ENCODE results near the gene FAM50A. TPM values are rescaled to one million over a fixed set of nuclear protein-coding genes. Genes with fewer than 3 reads are reported as not detected.

The FAM50A gene
- total RNA-seq, 2 donors from 2014 or later, result 49.3 to 71.4 TPM

- H3K9me3 Mint-ChIP-seq, result no peaks in the 10 kb centered on the region
- no peaks in the 10 kb centered on the region for H3K27me3 Mint-ChIP-seq
- H3K27ac Mint-ChIP-seq, result no peak overlapping the region
- H3K4me1 Mint-ChIP-seq, result no peaks in the 10 kb centered on the region
- ATAC-seq (replicated peaks), result no peak
- H3K4me3 Mint-ChIP-seq, result peak overlapping the region; percentile 37
- peaks cover 72% of the 10 kb centered on the region for H3K36me3 Mint-ChIP-seq (ENCODE audit: low read depth)
Observed at GRCh38 chrX:154441564-154441963, 2.4 kb upstream of the FAM50A start.

GRCh38 chrX:154441984-154442707 lies 1.8 kb upstream of the FAM50A start:
- H3K36me3 Mint-ChIP-seq (ENCODE audit: low read depth), result peaks cover 75% of the 10 kb centered on the region
- H3K9me3 Mint-ChIP-seq, result no peaks in the 10 kb centered on the region
- no peak overlapping the region for H3K27ac Mint-ChIP-seq
- ATAC-seq (replicated peaks), result no peak
- no peaks in the 10 kb centered on the region for H3K4me1 Mint-ChIP-seq
- H3K27me3 Mint-ChIP-seq, result no peaks in the 10 kb centered on the region
- H3K4me3 Mint-ChIP-seq, result peak overlapping the region; percentile 37

GRCh38 chrX:154443479-154443910 lies 446 bp upstream of the FAM50A start:
- Mint-ChIP-seq H3K4me3 (peak overlapping the region; percentile 62), H3K27ac (peak overlapping the region; percentile 25), H3K4me1 (no peaks in the 10 kb centered on the region), H3K36me3 (ENCODE audit: low read depth) (peaks cover 74% of the 10 kb centered on the region), H3K27me3 (no peaks in the 10 kb centered on the region), H3K9me3 (no peaks in the 10 kb centered on the region)
- ATAC-seq (replicated peaks), result peak; percentile 17

DNA sequence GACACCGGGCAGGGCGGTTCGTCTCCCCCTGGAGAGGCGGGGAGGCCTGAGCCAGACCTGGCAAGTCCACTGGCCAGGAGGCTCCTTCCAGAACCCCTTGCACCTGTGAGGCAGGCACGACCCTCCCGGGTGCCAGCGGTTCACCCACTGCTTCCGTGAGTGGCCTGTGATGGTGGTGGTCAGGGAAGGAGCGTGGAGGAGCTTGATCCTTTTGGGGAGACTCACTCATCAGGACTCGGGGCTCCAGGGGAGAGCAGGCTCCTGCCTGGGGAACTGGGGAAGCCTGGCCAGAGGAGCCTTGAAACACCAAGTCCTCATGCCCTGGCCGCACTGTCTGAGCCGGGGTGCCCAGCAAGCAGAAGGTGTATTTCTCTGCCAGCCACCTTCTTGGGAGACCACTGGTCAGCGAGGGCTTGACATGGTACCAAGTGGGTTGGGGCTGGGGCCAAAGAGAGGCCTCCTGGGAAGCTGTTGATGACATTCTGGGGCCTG lies 860 bp downstream of the FAM50A start:
- Mint-ChIP-seq H3K27ac (no peak overlapping the region), H3K27me3 (no peaks in the 10 kb centered on the region), H3K4me1 (no peaks in the 10 kb centered on the region), H3K4me3 (peak overlapping the region; percentile 32), H3K36me3 (ENCODE audit: low read depth) (peaks cover 63% of the 10 kb centered on the region), H3K9me3 (no peaks in the 10 kb centered on the region)
- ATAC-seq (replicated peaks), result no peak

DNA sequence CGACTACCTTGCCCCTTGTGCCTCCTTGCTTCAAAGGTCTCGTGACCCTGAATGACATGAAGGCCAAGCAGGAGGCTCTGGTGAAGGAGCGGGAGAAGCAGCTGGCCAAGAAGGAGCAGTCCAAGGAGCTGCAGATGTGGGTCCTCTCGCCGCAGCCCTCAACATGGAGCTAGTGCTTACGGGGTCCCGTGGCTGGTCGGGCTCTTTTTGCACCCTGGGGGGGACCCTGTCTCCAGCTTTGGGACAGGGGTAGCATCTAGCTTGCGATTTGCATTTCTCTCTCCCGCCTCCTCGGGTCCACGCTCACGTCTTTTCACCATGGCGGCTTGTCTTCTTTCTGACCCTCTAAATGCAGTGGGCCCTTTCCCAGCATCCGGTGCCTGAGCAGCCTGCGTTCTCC lies 1.8 kb downstream of the FAM50A start:
- no peak overlapping the region for H3K27ac Mint-ChIP-seq
- H3K9me3 Mint-ChIP-seq, result no peaks in the 10 kb centered on the region
- H3K4me1 Mint-ChIP-seq, result no peaks in the 10 kb centered on the region
- H3K36me3 Mint-ChIP-seq (ENCODE audit: low read depth), result peaks cover 63% of the 10 kb centered on the region
- no peaks in the 10 kb centered on the region for H3K27me3 Mint-ChIP-seq
- H3K4me3 Mint-ChIP-seq, result peak overlapping the region; percentile 21
- no peak for ATAC-seq (replicated peaks)

DNA sequence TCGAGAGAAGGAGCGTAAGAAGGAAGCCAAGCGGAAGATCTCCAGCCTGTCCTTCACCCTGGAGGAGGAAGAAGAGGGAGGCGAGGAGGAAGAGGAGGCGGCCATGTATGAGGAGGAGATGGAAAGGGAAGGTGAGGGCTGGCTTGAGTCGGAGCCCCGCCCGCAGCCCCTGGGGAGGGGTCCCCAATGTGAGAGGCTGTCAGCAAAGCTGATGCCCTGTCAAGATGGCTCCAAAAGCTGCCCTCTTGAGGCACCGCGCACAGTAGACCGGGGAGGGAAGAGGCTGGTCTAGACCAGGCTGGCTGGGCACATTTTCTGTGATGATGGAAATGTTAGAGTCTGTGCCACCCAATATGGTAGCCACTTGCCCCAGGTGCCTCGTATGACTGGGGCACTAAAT lies 2.5 kb downstream of the FAM50A start:
- ATAC-seq (replicated peaks), result no peak
- H3K36me3 Mint-ChIP-seq (ENCODE audit: low read depth), result peaks cover 58% of the 10 kb centered on the region
- no peaks in the 10 kb centered on the region for H3K4me1 Mint-ChIP-seq
- H3K9me3 Mint-ChIP-seq, result no peaks in the 10 kb centered on the region
- H3K27me3 Mint-ChIP-seq, result no peaks in the 10 kb centered on the region
- no peak overlapping the region for H3K27ac Mint-ChIP-seq
- peak overlapping the region; percentile 21 for H3K4me3 Mint-ChIP-seq

DNA sequence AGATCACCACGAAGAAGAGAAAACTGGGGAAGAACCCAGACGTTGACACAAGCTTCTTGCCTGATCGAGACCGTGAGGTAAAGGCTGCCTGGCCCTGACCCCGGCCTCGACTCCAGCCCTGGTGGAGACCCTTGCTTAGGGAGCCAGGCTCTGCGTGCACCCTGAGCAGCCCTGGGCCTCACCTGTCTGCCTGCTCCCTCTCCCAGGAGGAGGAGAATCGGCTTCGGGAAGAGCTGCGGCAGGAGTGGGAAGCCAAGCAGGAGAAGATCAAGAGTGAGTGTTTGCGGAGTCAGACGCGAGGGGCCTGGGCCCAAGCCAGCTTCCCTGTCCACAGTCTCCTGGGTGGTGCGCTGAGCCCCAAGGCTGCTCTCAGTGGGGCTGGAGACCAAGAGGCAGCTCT lies 4.5 kb downstream of the FAM50A start:
- peaks cover 42% of the 10 kb centered on the region for H3K36me3 Mint-ChIP-seq (ENCODE audit: low read depth)
- ATAC-seq (replicated peaks), result no peak
- H3K27ac Mint-ChIP-seq, result no peak overlapping the region
- no peaks in the 10 kb centered on the region for H3K27me3 Mint-ChIP-seq
- no peak overlapping the region for H3K4me3 Mint-ChIP-seq
- no peaks in the 10 kb centered on the region for H3K4me1 Mint-ChIP-seq
- H3K9me3 Mint-ChIP-seq, result no peaks in the 10 kb centered on the region

GRCh38 chrX:154449618-154450017 lies 5.7 kb downstream of the FAM50A start:
- Mint-ChIP-seq H3K4me1 (no peaks in the 10 kb centered on the region), H3K36me3 (ENCODE audit: low read depth) (peaks cover 41% of the 10 kb centered on the region), H3K27ac (no peak overlapping the region), H3K27me3 (no peaks in the 10 kb centered on the region), H3K4me3 (no peak overlapping the region), H3K9me3 (no peaks in the 10 kb centered on the region)
- ATAC-seq (replicated peaks), result no peak

- Mint-ChIP-seq H3K9me3 (no peaks in the 10 kb centered on the region), H3K27me3 (no peaks in the 10 kb centered on the region), H3K4me1 (no peaks in the 10 kb centered on the region), H3K4me3 (no peak overlapping the region), H3K36me3 (ENCODE audit: low read depth) (peaks cover 41% of the 10 kb centered on the region), H3K27ac (no peak overlapping the region)
- ATAC-seq (replicated peaks), result no peak
Observed at GRCh38 chrX:154450312-154450711, 6.4 kb downstream of the FAM50A start.

- no peaks in the 10 kb centered on the region for H3K9me3 Mint-ChIP-seq
- peaks cover 29% of the 10 kb centered on the region for H3K36me3 Mint-ChIP-seq (ENCODE audit: low read depth)
- no peak for ATAC-seq (replicated peaks)
- no peaks in the 10 kb centered on the region for H3K27me3 Mint-ChIP-seq
- H3K27ac Mint-ChIP-seq, result no peak overlapping the region
- H3K4me1 Mint-ChIP-seq, result no peaks in the 10 kb centered on the region
- H3K4me3 Mint-ChIP-seq, result no peak overlapping the region
Observed at GRCh38 chrX:154452823-154453222, 8.9 kb downstream of the FAM50A start.

DNA sequence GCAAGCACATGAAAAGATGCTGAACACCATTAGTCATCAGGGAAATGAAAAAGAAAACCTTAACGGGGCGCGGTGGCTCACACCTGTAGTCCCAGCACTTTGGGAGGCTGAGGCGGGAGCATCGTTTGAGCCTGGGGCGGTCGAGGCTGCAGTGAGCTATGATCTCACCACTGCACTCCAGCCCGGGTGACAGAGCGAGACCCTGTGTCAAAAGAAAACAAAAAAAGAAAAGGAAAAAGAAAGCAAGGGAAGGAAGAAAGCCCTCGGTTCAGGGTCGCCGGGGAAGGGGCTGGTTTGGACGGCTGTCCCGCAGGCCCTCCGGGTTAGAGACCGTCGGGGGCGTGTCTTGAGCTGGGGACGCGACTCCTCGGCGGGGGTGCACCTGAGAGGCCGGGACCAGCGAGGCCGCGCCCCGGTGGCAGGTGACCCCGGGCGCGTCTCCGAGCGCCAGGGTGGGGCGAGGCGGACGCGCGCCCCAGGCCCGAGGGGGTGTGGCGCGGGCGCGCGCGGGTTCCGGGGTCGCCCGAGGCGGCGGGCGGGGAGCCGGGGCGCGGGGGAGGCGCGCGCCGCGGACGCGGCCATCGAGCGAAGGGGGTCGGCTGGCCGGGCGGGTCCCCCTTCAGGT lies 13.7 kb downstream of the FAM50A start:
- Mint-ChIP-seq H3K4me3 (peak overlapping the region; percentile 94), H3K27me3 (no peaks in the 10 kb centered on the region), H3K27ac (peak overlapping the region; percentile 92), H3K4me1 (no peaks in the 10 kb centered on the region), H3K9me3 (no peaks in the 10 kb centered on the region), H3K36me3 (ENCODE audit: low read depth) (peaks cover 21% of the 10 kb centered on the region)
- ATAC-seq (replicated peaks), result peak; percentile 74

GRCh38 chrX:154458116-154458953 lies 14.4 kb downstream of the FAM50A start, which contains the start of gene PLXNA3:
PLXNA3 (plus strand) TSS chrX:154458281; CDS start chrX:154460184, 1,903 bp downstream.
- Mint-ChIP-seq H3K27ac (peak within 1 kb of the TSS; percentile 92), H3K9me3 (no peaks in the 10 kb centered on the region), H3K4me1 (no peaks in the 10 kb centered on the region), H3K36me3 (ENCODE audit: low read depth) (peaks cover 21% of the 10 kb centered on the region), H3K27me3 (no peaks in the 10 kb centered on the region), H3K4me3 (peak within 1 kb of the TSS; percentile 94)
- peak; percentile 73 for ATAC-seq (replicated peaks)

- no peaks in the 10 kb centered on the region for H3K9me3 Mint-ChIP-seq
- peak overlapping the region; percentile 33 for H3K27ac Mint-ChIP-seq
- H3K27me3 Mint-ChIP-seq, result no peaks in the 10 kb centered on the region
- H3K4me1 Mint-ChIP-seq, result no peaks in the 10 kb centered on the region
- peak; percentile 53 for ATAC-seq (replicated peaks)
- H3K4me3 Mint-ChIP-seq, result peak overlapping the region; percentile 74
- H3K36me3 Mint-ChIP-seq (ENCODE audit: low read depth), result peaks cover 23% of the 10 kb centered on the region
Observed at GRCh38 chrX:154458954-154459778, 15.2 kb downstream of the FAM50A start.

- ATAC-seq (replicated peaks), result no peak
- peak overlapping the region; percentile 74 for H3K4me3 Mint-ChIP-seq
- H3K27me3 Mint-ChIP-seq, result no peaks in the 10 kb centered on the region
- peaks cover 28% of the 10 kb centered on the region for H3K36me3 Mint-ChIP-seq (ENCODE audit: low read depth)
- no peak overlapping the region for H3K27ac Mint-ChIP-seq
- H3K4me1 Mint-ChIP-seq, result no peaks in the 10 kb centered on the region
- H3K9me3 Mint-ChIP-seq, result no peaks in the 10 kb centered on the region
Observed at GRCh38 chrX:154459832-154460231, 15.9 kb downstream of the FAM50A start.

All from activated T-helper 17 cell treated with anti-CD3 and anti-CD28 coated beads, Interleukin-2, amount 50 U/mL, for 72 hours (primary cell).